ENCODE measurements around the gene CCT2.

CCT2 gene

GRCh38 chr12:69589082-69589481, 3.8 kb downstream of the CCT2 start:
- no peak overlapping the region for H3K4me3 ChIP-seq (ENCODE audit: low read length, poor library complexity, severe bottlenecking)
- peak overlapping the region; percentile 79 for H3K4me2 ChIP-seq (ENCODE audit: low read depth, low read length, poor library complexity, severe bottlenecking)
- H2AFZ ChIP-seq (ENCODE audit: low read length): no peak overlapping the region
- no peaks in the 10 kb centered on the region for H3K9me3 ChIP-seq (ENCODE audit: insufficient read depth, low read depth, low read length)
- no peak for TF ChIP-seq EZH2phosphoT487 (IDR thresholded peaks at IDR 0.05; ENCODE audit: borderline replicate concordance)
- TF ChIP-seq, protein P1, sequence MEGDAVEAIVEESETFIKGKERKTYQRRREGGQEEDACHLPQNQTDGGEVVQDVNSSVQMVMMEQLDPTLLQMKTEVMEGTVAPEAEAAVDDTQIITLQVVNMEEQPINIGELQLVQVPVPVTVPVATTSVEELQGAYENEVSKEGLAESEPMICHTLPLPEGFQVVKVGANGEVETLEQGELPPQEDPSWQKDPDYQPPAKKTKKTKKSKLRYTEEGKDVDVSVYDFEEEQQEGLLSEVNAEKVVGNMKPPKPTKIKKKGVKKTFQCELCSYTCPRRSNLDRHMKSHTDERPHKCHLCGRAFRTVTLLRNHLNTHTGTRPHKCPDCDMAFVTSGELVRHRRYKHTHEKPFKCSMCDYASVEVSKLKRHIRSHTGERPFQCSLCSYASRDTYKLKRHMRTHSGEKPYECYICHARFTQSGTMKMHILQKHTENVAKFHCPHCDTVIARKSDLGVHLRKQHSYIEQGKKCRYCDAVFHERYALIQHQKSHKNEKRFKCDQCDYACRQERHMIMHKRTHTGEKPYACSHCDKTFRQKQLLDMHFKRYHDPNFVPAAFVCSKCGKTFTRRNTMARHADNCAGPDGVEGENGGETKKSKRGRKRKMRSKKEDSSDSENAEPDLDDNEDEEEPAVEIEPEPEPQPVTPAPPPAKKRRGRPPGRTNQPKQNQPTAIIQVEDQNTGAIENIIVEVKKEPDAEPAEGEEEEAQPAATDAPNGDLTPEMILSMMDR (conservative IDR thresholded peaks at IDR 0.05; ENCODE audit: low read length): no peak
- H3K4me1 ChIP-seq (ENCODE audit: insufficient read depth, low read length, poor library complexity, severe bottlenecking): peaks cover 32% of the 10 kb centered on the region
- H3K9ac ChIP-seq (ENCODE audit: low read depth, low read length, poor library complexity, severe bottlenecking): no peak overlapping the region
- H3K79me2 ChIP-seq (ENCODE audit: insufficient read depth, low read length): peaks cover 68% of the 10 kb centered on the region
- peaks cover 69% of the 10 kb centered on the region for H3K36me3 ChIP-seq (ENCODE audit: insufficient read depth, low read length)
- H3F3A ChIP-seq (ENCODE audit: low read depth): no peaks in the 10 kb centered on the region
- H3K27me3 ChIP-seq (ENCODE audit: insufficient read depth, low read length, poor library complexity, severe bottlenecking): no peaks in the 10 kb centered on the region
- peaks cover 58% of the 10 kb centered on the region for H4K20me1 ChIP-seq (ENCODE audit: insufficient read depth, low read length, poor library complexity, severe bottlenecking)
- no peaks in the 10 kb centered on the region for H3K9me2 ChIP-seq (replicated peaks; ENCODE audit: low read depth, low read length)

GRCh38 chr12:69595689-69596088, 10.4 kb downstream of the CCT2 start:
- Histone ChIP-seq H3K4me2 (ENCODE audit: low read depth, low read length, poor library complexity, severe bottlenecking) (no peak overlapping the region), H4K20me1 (ENCODE audit: insufficient read depth, low read length, poor library complexity, severe bottlenecking) (peaks cover 40% of the 10 kb centered on the region), H3K9ac (ENCODE audit: low read depth, low read length, poor library complexity, severe bottlenecking) (no peak overlapping the region), H2AFZ (ENCODE audit: low read length) (no peak overlapping the region), H3K4me1 (ENCODE audit: insufficient read depth, low read length, poor library complexity, severe bottlenecking) (peaks cover 4% of the 10 kb centered on the region), H3K9me2 (replicated peaks; ENCODE audit: low read depth, low read length) (no peaks in the 10 kb centered on the region), H3K36me3 (ENCODE audit: insufficient read depth, low read length) (peaks cover 89% of the 10 kb centered on the region), H3K79me2 (ENCODE audit: insufficient read depth, low read length) (peaks cover 30% of the 10 kb centered on the region), H3K9me3 (ENCODE audit: insufficient read depth, low read depth, low read length) (no peaks in the 10 kb centered on the region), H3F3A (ENCODE audit: low read depth) (no peaks in the 10 kb centered on the region), H3K4me3 (ENCODE audit: low read length, poor library complexity, severe bottlenecking) (no peak overlapping the region), H3K27me3 (ENCODE audit: insufficient read depth, low read length, poor library complexity, severe bottlenecking) (no peaks in the 10 kb centered on the region)
- TF ChIP-seq, protein P1 (conservative IDR thresholded peaks at IDR 0.05; ENCODE audit: low read length): 0 out of 2 replicates have a peak, but pooled peaks have one; percentile 20
- TF ChIP-seq EZH2phosphoT487 (IDR thresholded peaks at IDR 0.05; ENCODE audit: borderline replicate concordance): no peak

DNA sequence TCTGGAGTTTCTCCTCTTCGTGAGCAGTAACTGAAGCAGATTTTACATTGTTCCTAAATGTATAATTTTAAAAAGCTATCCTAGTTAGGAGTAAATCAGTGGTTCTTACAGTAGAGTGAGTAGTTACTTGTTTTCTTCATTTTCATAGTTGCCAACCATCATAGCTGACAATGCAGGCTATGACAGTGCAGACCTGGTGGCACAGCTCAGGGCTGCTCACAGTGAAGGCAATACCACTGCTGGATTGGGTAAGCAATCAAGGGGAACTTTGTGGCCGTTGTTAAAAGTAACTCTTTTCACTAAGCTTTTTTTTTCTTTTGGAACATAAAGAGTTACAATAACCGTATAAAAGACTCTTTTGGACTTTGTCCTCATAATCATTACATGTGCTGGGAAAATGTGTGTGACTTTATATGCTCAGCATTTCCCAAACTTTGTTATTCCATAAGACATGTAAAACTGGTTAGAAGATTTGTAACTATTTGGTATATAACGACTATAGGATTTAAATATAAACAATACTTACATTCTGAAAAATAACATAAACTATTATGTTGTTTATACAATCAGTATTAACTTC, 13.0 kb downstream of the CCT2 start:
- H2AFZ ChIP-seq (ENCODE audit: low read length): no peak overlapping the region
- H3K9me2 ChIP-seq (replicated peaks; ENCODE audit: low read depth, low read length): no peaks in the 10 kb centered on the region
- no peak overlapping the region for H3K9ac ChIP-seq (ENCODE audit: low read depth, low read length, poor library complexity, severe bottlenecking)
- no peaks in the 10 kb centered on the region for H3K4me1 ChIP-seq (ENCODE audit: insufficient read depth, low read length, poor library complexity, severe bottlenecking)
- H3F3A ChIP-seq (ENCODE audit: low read depth): 0 out of 2 replicates have a peak, but pooled peaks cover 4% of the 10 kb centered on the region
- H4K20me1 ChIP-seq (ENCODE audit: insufficient read depth, low read length, poor library complexity, severe bottlenecking): peaks cover 32% of the 10 kb centered on the region
- no peak overlapping the region for H3K4me2 ChIP-seq (ENCODE audit: low read depth, low read length, poor library complexity, severe bottlenecking)
- H3K36me3 ChIP-seq (ENCODE audit: insufficient read depth, low read length): peaks cover 89% of the 10 kb centered on the region
- no peak for TF ChIP-seq EZH2phosphoT487 (IDR thresholded peaks at IDR 0.05; ENCODE audit: borderline replicate concordance)
- TF ChIP-seq, protein P1 (conservative IDR thresholded peaks at IDR 0.05; ENCODE audit: low read length): no peak
- peaks cover 17% of the 10 kb centered on the region; the same call in 1 of the 2 replicates for H3K79me2 ChIP-seq (ENCODE audit: insufficient read depth, low read length)
- H3K4me3 ChIP-seq (ENCODE audit: low read length, poor library complexity, severe bottlenecking): no peak overlapping the region
- H3K9me3 ChIP-seq (ENCODE audit: insufficient read depth, low read depth, low read length): no peaks in the 10 kb centered on the region
- H3K27me3 ChIP-seq (ENCODE audit: insufficient read depth, low read length, poor library complexity, severe bottlenecking): no peaks in the 10 kb centered on the region
